ENCODE data around the gene GALNT17. TPM values are rescaled to one million over a fixed set of nuclear protein-coding genes. Genes with fewer than 3 reads are reported as not detected.
"Not testable (repeated sequence)": the region's sequence is repeated elsewhere in the genome, so short reads cannot be mapped to it uniquely, and the experiment has no call there.

The GALNT17 gene
- total RNA-seq, 2 experiments from 2014 or later = not detected

DNA sequence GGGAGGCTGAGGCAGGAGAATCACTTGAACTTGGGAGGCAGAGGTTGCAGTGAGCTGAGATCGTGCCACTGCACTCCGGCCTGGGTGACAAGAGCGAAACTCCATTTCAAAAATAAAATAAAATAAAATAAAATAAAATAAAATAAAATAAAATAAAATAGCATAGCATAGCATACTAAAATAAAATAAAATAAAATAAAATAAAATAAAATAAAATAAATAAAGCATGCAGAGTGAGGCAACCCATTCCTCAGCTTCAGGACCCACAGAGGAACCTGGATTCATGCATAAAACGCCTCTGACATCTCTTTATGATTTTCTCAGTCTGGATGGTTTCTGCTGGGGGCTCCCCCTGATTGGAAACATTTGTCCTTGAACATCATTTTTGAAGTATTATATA lies 460.4 kb downstream of the GALNT17 start:
- not testable (repeated sequence) for H3K4me3 Mint-ChIP-seq, H3K27ac Mint-ChIP-seq, H3K4me1 Mint-ChIP-seq, H3K27me3 Mint-ChIP-seq, DNase-seq, H3K9me3 Mint-ChIP-seq, H3K36me3 Mint-ChIP-seq

- H3K9me3 Mint-ChIP-seq = peaks cover 3% of the 10 kb centered on the region
- H3K4me3 Mint-ChIP-seq = no peak overlapping the region
- no peaks in the 10 kb centered on the region for H3K4me1 Mint-ChIP-seq
- H3K27ac Mint-ChIP-seq = no peak overlapping the region
- DNase-seq = no peak
- H3K36me3 Mint-ChIP-seq = no peaks in the 10 kb centered on the region
- H3K27me3 Mint-ChIP-seq = no peaks in the 10 kb centered on the region
These were observed 462.8 kb downstream of the GALNT17 start for GRCh38 chr7:71594736-71595135.

GRCh38 chr7:71595176-71595575 lies 463.2 kb downstream of the GALNT17 start:
- Mint-ChIP-seq H3K27ac (no peak overlapping the region), H3K4me3 (no peak overlapping the region), H3K27me3 (no peaks in the 10 kb centered on the region), H3K36me3 (no peaks in the 10 kb centered on the region), H3K4me1 (no peaks in the 10 kb centered on the region), H3K9me3 (peaks cover 3% of the 10 kb centered on the region)
- DNase-seq = no peak

- no peak overlapping the region for H3K4me3 Mint-ChIP-seq
- peaks cover 6% of the 10 kb centered on the region for H3K9me3 Mint-ChIP-seq
- H3K27ac Mint-ChIP-seq = no peak overlapping the region
- DNase-seq = no peak
- no peaks in the 10 kb centered on the region for H3K27me3 Mint-ChIP-seq
- no peaks in the 10 kb centered on the region for H3K4me1 Mint-ChIP-seq
- H3K36me3 Mint-ChIP-seq = no peaks in the 10 kb centered on the region
These were observed 466.6 kb downstream of the GALNT17 start for GRCh38 chr7:71598553-71598952.

DNA sequence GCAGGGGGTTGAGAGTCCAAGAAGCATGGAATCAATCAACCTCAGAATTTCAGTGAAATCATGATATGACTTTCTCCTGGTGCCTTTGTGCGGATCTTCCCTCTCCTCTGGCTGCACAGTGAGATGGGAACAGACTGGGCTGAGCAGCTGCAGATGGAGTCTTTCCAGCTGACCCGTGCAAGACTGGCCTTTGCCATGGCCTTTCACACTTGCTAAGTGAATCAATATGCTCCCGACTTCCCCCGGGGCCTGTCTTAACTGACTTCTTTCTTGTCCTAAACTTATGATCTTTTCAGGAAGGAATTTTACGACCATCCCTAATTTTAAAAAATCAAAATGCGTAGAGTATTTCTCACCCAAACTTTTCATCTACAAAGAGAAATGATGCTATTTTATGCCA lies 469.9 kb downstream of the GALNT17 start:
- H3K4me1 Mint-ChIP-seq = no peaks in the 10 kb centered on the region
- H3K4me3 Mint-ChIP-seq = no peak overlapping the region
- no peak for DNase-seq
- no peaks in the 10 kb centered on the region for H3K27me3 Mint-ChIP-seq
- no peaks in the 10 kb centered on the region for H3K36me3 Mint-ChIP-seq
- no peak overlapping the region for H3K27ac Mint-ChIP-seq
- H3K9me3 Mint-ChIP-seq = peaks cover 6% of the 10 kb centered on the region

GRCh38 chr7:71604818-71605414 lies 473.0 kb downstream of the GALNT17 start:
- no peak for DNase-seq
- no peaks in the 10 kb centered on the region for H3K36me3 Mint-ChIP-seq

DNA sequence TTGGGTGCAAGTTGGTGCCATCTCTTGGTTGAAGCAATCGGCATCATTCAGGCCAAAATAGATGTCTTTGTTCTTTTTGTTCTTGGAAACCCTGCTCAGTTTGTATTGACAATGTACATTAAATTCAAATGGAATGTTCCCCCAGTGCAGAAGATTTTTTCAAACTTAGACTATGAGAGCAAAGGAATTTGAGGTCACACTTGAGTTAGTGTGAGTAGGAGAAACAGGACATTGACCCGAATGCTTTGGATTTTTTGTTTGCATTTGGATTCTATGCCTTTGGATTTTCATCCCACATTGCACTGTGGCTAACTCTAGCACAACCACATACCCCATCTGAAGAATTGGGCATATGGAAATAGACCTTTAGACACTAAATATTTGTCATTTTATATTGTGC lies 480.0 kb downstream of the GALNT17 start:
- Mint-ChIP-seq H3K4me3 (no peak overlapping the region), H3K27ac (no peak overlapping the region), H3K27me3 (no peaks in the 10 kb centered on the region), H3K9me3 (peaks cover 8% of the 10 kb centered on the region), H3K36me3 (no peaks in the 10 kb centered on the region), H3K4me1 (no peaks in the 10 kb centered on the region)
- DNase-seq = no peak

More at GRCh38 chr7:71604818-71605414, 473.0 kb downstream of the GALNT17 start:
- no peaks in the 10 kb centered on the region for H3K4me1 Mint-ChIP-seq
- no peak overlapping the region for H3K4me3 Mint-ChIP-seq
- H3K27me3 Mint-ChIP-seq = no peaks in the 10 kb centered on the region
- H3K9me3 Mint-ChIP-seq = peaks cover 11% of the 10 kb centered on the region
- no peak overlapping the region for H3K27ac Mint-ChIP-seq

DNA sequence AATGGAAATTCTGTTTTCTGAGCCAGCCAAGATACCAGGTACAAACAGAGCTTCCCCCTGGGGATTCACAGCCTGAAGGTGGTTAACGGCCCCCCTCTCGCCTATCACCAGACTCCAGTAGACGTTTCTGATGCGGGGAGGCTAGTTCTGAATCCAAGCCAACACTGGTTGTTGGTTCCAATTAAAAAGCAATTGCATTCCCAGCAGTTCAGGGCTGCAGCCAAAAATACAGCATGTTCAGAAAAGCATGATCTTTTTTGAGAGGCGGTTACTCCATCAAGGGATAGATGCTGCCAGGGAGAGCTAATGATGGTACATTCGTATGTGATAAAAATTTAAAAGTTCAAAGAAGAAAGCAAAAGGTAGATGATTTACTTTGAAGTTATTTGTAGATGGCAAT lies 481.0 kb downstream of the GALNT17 start:
- no peak overlapping the region for H3K4me3 Mint-ChIP-seq
- H3K4me1 Mint-ChIP-seq = no peaks in the 10 kb centered on the region
- no peak for DNase-seq
- H3K27ac Mint-ChIP-seq = no peak overlapping the region
- H3K27me3 Mint-ChIP-seq = no peaks in the 10 kb centered on the region
- peaks cover 1% of the 10 kb centered on the region for H3K9me3 Mint-ChIP-seq
- H3K36me3 Mint-ChIP-seq = no peaks in the 10 kb centered on the region

DNA sequence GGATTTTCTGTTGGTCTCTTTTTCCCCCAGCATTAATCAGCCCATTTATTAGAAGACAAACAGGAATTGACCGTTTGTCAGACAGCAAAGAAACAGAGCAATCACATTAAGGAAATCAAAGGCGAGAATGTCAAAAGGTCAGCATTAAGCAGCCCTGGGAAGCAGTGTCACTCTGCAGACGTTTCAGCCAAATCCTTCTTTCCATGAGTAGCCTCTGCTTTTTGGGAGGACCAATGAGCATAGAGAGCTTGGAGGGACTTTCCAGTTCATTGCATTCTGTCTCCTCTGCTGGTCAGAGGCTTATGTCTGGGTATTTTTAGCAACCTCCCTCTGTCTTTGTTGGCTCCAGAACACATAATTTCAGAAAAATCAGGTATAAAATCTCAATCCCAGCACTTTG lies 481.4 kb downstream of the GALNT17 start:
- Mint-ChIP-seq H3K36me3 (no peaks in the 10 kb centered on the region), H3K27me3 (no peaks in the 10 kb centered on the region), H3K4me3 (no peak overlapping the region)

GRCh38 chr7:71615017-71615416 lies 483.1 kb downstream of the GALNT17 start:
- no peak for DNase-seq
- H3K27me3 Mint-ChIP-seq = no peaks in the 10 kb centered on the region
- H3K9me3 Mint-ChIP-seq = peaks cover 1% of the 10 kb centered on the region
- no peak overlapping the region for H3K27ac Mint-ChIP-seq
- H3K4me3 Mint-ChIP-seq = no peak overlapping the region
- no peaks in the 10 kb centered on the region for H3K4me1 Mint-ChIP-seq
- H3K36me3 Mint-ChIP-seq = no peaks in the 10 kb centered on the region

More for the DNA sequence above, 481.4 kb downstream of the GALNT17 start:
- H3K27ac Mint-ChIP-seq = no peak overlapping the region
- H3K9me3 Mint-ChIP-seq = peaks cover 1% of the 10 kb centered on the region
- no peaks in the 10 kb centered on the region for H3K4me1 Mint-ChIP-seq
- no peak for DNase-seq

DNA sequence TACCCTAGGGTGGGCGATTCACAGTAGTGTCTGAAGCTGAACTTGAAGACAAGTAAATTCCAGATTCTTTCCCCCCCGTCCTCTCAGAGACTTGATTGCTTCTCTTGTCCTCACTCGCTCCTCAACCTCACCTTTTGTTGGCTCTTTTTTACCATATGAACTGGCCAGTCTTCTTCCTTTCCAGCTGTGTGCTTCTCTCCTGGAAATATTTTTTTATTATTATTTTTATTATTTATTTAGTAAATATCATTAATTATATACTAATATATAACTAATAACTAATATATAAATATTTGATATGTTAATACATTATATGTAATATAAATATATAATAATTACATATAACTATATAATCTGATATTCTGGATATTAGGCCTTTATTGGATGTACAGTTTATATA lies 484.3 kb downstream of the GALNT17 start:
- no peaks in the 10 kb centered on the region for H3K36me3 Mint-ChIP-seq
- no peak overlapping the region for H3K4me3 Mint-ChIP-seq
- no peaks in the 10 kb centered on the region for H3K27me3 Mint-ChIP-seq
- H3K4me1 Mint-ChIP-seq = no peaks in the 10 kb centered on the region
- peaks cover 2% of the 10 kb centered on the region for H3K9me3 Mint-ChIP-seq
- H3K27ac Mint-ChIP-seq = no peak overlapping the region
- DNase-seq = no peak

DNA sequence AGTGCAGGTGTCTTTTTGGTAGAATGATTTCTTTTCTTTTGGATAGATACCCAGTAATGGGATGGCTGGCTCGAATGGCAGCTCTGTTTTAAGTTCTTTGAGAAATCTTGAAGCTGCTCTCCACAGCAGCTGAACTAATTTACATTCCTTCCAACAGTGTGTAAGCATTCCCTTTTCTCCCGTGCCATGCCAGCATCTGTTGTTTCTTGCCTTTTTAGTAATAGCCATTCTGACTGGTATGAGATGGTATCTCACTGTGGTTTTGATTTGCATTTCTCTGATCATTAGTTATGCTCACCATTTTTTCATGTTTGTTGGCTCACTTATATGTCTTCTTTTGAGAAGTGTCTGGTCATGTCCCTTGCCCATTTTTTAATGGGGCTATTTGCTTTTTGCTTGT lies 486.3 kb downstream of the GALNT17 start:
- peaks cover 3% of the 10 kb centered on the region for H3K9me3 Mint-ChIP-seq
- H3K4me3 Mint-ChIP-seq = no peak overlapping the region
- no peaks in the 10 kb centered on the region for H3K27me3 Mint-ChIP-seq
- H3K27ac Mint-ChIP-seq = no peak overlapping the region
- H3K36me3 Mint-ChIP-seq = no peaks in the 10 kb centered on the region
- no peak for DNase-seq
- no peaks in the 10 kb centered on the region for H3K4me1 Mint-ChIP-seq

DNA sequence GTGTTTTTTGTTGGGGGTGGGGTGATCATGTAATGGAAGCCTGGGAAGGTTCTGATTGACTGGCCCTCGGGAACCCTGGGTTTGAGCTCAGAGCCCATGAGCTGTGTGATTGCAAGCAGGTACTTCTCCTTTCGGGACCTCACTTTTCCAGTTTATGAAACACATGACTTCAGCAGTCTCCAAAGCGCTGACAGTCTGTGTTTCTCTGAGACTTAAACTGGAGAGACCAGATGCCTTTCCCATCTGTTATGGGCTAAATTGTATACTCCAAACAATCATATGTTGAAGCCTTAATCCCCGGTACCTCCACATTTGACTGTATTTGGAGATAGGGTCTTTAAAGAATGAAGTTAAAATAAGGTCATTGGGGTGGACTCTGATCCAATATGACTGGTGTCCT lies 493.6 kb downstream of the GALNT17 start:
- DNase-seq = no peak
- H3K9me3 Mint-ChIP-seq = peaks cover 2% of the 10 kb centered on the region
- no peak overlapping the region for H3K27ac Mint-ChIP-seq
- no peak overlapping the region for H3K4me3 Mint-ChIP-seq
- no peaks in the 10 kb centered on the region for H3K27me3 Mint-ChIP-seq
- H3K4me1 Mint-ChIP-seq = no peaks in the 10 kb centered on the region
- H3K36me3 Mint-ChIP-seq = no peaks in the 10 kb centered on the region

- peaks cover under 1% of the 10 kb centered on the region for H3K9me3 Mint-ChIP-seq
- no peak for DNase-seq
- H3K27ac Mint-ChIP-seq = no peak overlapping the region
- H3K36me3 Mint-ChIP-seq = no peaks in the 10 kb centered on the region
- no peak overlapping the region for H3K4me3 Mint-ChIP-seq
- H3K4me1 Mint-ChIP-seq = no peaks in the 10 kb centered on the region
- no peaks in the 10 kb centered on the region for H3K27me3 Mint-ChIP-seq
These were observed 494.3 kb downstream of the GALNT17 start for GRCh38 chr7:71626206-71626605.

- H3K4me3 Mint-ChIP-seq = no peak overlapping the region
- no peaks in the 10 kb centered on the region for H3K4me1 Mint-ChIP-seq
- H3K9me3 Mint-ChIP-seq = peaks cover 2% of the 10 kb centered on the region
- H3K27me3 Mint-ChIP-seq = peaks cover 3% of the 10 kb centered on the region
- no peaks in the 10 kb centered on the region for H3K36me3 Mint-ChIP-seq
- DNase-seq = no peak
- no peak overlapping the region for H3K27ac Mint-ChIP-seq
These were observed 495.7 kb downstream of the GALNT17 start for GRCh38 chr7:71627651-71628050.

DNA sequence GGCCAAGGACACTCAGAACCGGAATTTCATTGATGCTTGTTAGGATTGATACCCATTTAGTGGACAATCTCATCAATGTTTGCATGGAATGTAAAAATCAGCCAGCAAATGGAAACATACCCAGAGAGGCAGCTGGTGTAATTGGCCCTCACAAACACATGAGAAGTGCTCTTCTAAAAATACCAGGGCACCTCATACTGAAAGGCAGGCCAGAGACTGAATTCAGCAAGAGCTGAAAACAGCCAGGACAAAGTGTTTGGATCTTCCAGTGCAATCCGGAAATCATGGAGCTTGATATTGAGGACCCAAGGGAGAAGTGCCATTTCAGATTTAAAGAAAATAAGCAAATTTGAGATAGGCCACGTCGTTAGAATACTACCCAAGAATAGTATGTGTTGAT lies 498.6 kb downstream of the GALNT17 start:
- H3K4me1 Mint-ChIP-seq = no peaks in the 10 kb centered on the region
- H3K4me3 Mint-ChIP-seq = no peak overlapping the region
- H3K27ac Mint-ChIP-seq = no peak overlapping the region
- DNase-seq = no peak
- H3K27me3 Mint-ChIP-seq = peaks cover 3% of the 10 kb centered on the region
- H3K36me3 Mint-ChIP-seq = no peaks in the 10 kb centered on the region
- peaks cover 4% of the 10 kb centered on the region for H3K9me3 Mint-ChIP-seq

Measured in activated naive CD8-positive, alpha-beta T cell treated with anti-CD3 and anti-CD28 coated beads for 36 hours (primary cell).